ENCODE results near the gene RHBDF1.

DNA sequence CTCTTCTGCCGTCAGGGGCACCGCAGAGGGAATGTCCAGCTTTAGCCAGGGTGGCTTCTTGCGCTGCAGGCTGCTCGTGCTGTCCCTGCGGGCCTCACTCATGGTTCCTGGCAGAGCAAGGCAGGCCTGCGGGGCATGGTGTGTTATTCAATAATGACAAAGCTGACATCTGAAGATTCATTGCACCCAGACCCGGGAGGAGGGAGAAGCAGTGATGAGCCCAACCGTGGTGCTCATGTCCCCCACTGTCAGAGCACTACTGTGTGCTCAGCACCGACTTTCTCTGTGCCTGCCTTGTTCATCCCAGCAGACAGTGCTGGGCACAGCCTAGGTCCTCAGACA, 7.5 kb downstream of the RHBDF1 start:
- TF ChIP-seq, protein P1, sequence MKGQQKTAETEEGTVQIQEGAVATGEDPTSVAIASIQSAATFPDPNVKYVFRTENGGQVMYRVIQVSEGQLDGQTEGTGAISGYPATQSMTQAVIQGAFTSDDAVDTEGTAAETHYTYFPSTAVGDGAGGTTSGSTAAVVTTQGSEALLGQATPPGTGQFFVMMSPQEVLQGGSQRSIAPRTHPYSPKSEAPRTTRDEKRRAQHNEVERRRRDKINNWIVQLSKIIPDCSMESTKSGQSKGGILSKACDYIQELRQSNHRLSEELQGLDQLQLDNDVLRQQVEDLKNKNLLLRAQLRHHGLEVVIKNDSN (IDR thresholded peaks at IDR 0.05; ENCODE audit: borderline replicate concordance, low read depth) = no peak
- TF ChIP-seq POLR2AphosphoS5 (IDR thresholded peaks at IDR 0.05; ENCODE audit: low read depth, low read length) (no peak), EP300 (IDR thresholded peaks at IDR 0.05; ENCODE audit: borderline replicate concordance in 1 of 2, low read depth in 1 of 2, low read length in 1 of 2) (no peak), FOSL2 (IDR thresholded peaks at IDR 0.05; ENCODE audit: borderline replicate concordance, low read depth) (no peak), RXRA (IDR thresholded peaks at IDR 0.05; ENCODE audit: borderline replicate concordance, low read depth) (no peak), RFX5 (IDR thresholded peaks at IDR 0.05; ENCODE audit: low read length) (no peak), TEAD4 (IDR thresholded peaks at IDR 0.05; ENCODE audit: borderline replicate concordance, insufficient read depth) (no peak), RAD21 (IDR thresholded peaks at IDR 0.05; ENCODE audit: low read length) (no peak), TAF1 (IDR thresholded peaks at IDR 0.05; ENCODE audit: borderline replicate concordance, low read depth, low read length) (no peak), CHD2 (IDR thresholded peaks at IDR 0.05; ENCODE audit: low read length, partially characterized antibody) (no peak), FOXM1 (IDR thresholded peaks at IDR 0.05; ENCODE audit: low read depth) (no peak)
- TF ChIP-seq, protein P2, sequence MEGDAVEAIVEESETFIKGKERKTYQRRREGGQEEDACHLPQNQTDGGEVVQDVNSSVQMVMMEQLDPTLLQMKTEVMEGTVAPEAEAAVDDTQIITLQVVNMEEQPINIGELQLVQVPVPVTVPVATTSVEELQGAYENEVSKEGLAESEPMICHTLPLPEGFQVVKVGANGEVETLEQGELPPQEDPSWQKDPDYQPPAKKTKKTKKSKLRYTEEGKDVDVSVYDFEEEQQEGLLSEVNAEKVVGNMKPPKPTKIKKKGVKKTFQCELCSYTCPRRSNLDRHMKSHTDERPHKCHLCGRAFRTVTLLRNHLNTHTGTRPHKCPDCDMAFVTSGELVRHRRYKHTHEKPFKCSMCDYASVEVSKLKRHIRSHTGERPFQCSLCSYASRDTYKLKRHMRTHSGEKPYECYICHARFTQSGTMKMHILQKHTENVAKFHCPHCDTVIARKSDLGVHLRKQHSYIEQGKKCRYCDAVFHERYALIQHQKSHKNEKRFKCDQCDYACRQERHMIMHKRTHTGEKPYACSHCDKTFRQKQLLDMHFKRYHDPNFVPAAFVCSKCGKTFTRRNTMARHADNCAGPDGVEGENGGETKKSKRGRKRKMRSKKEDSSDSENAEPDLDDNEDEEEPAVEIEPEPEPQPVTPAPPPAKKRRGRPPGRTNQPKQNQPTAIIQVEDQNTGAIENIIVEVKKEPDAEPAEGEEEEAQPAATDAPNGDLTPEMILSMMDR (IDR thresholded peaks at IDR 0.05) = no peak
- TF ChIP-seq, protein P3, sequence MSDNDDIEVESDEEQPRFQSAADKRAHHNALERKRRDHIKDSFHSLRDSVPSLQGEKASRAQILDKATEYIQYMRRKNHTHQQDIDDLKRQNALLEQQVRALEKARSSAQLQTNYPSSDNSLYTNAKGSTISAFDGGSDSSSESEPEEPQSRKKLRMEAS (IDR thresholded peaks at IDR 0.05; ENCODE audit: low read depth) = no peak

All from SK-N-SH (cell line).